Type B pancreatic cell (in vitro differentiated cells): ENCODE data around the gene RHEX. TPM values are rescaled to one million over a fixed set of nuclear protein-coding genes. Genes with fewer than 3 reads are reported as not detected.
A peak's percentile ranks its signal among the peaks of the same experiment; 100 is the strongest.

Source experiments
- DNase-seq: peaks from one replicate; pipeline ENCODE4 v3.0.0; 2021; ENCODE audit warnings: mixed read lengths; ENCODE audit not compliant: unreplicated experiment; ENCODE audit errors: extremely low spot score
- H3K27ac Mint-ChIP-seq: 2 replicates; pipeline ENCODE4 v1.8.0; 2021; ENCODE audit warnings: mild to moderate bottlenecking, mixed read lengths
- H3K27me3 Mint-ChIP-seq: 2 replicates; pipeline ENCODE4 v1.8.0; 2021; ENCODE audit warnings: mixed read lengths
- H3K36me3 Mint-ChIP-seq: 2 replicates; pipeline ENCODE4 v1.8.0; 2021; ENCODE audit warnings: mixed read lengths
- H3K4me1 Mint-ChIP-seq: one replicate; pipeline ENCODE4 v1.8.0; 2021; ENCODE audit warnings: mixed read lengths; ENCODE audit not compliant: unreplicated experiment
- H3K4me3 Mint-ChIP-seq: 2 replicates; pipeline ENCODE4 v1.8.0; 2021; ENCODE audit warnings: mild to moderate bottlenecking, mixed read lengths
- H3K9me3 Mint-ChIP-seq: 2 replicates; pipeline ENCODE4 v1.8.0; 2021; ENCODE audit warnings: mixed read lengths
- CTCF ChIP-seq: fragments of 200-600 bp; sonication (generic); conservative IDR thresholded peaks from 2 replicates; pipeline ENCODE4 v1.5.0; 2021; ENCODE audit warnings: antibody characterized with exemption, mild to moderate bottlenecking
- total RNA-seq: library from RNA; stranded (reverse); gene quantifications from 2 replicates; pipeline ENCODE4 v1.2.1, GENCODE V29; 2021; ENCODE audit warnings: low replicate concordance

RHEX gene
- total RNA-seq, 1 donor from 2014 or later: not detected

- Mint-ChIP-seq H3K27me3 (peaks cover 55% of the 10 kb centered on the region), H3K27ac (peak within 1 kb of the TSS; percentile 31)
Measured at GRCh38 chr1:206117151-206117948, 64.4 kb downstream of the RHEX start, which contains the start of gene AVPR1B. Gene AVPR1B (minus strand): TSS chr1:206117388. CDS start chr1:206116890, 498 bp downstream.

GRCh38 chr1:206120406-206120805, 67.4 kb downstream of the RHEX start:
- H3K36me3 Mint-ChIP-seq: no peaks in the 10 kb centered on the region
- H3K4me1 Mint-ChIP-seq: peaks cover 6% of the 10 kb centered on the region
- H3K9me3 Mint-ChIP-seq: peaks cover 12% of the 10 kb centered on the region
- no peak overlapping the region for H3K4me3 Mint-ChIP-seq
- DNase-seq: no peak
- no peak overlapping the region for H3K27ac Mint-ChIP-seq
- no peak for TF ChIP-seq CTCF
- H3K27me3 Mint-ChIP-seq: peaks cover 47% of the 10 kb centered on the region

More at GRCh38 chr1:206117151-206117948, 64.4 kb downstream of the RHEX start, which contains the start of gene AVPR1B:
- no peak for TF ChIP-seq CTCF
- Mint-ChIP-seq H3K9me3 (peaks cover 12% of the 10 kb centered on the region), H3K4me3 (peak within 1 kb of the TSS; percentile 88), H3K36me3 (no peaks in the 10 kb centered on the region), H3K4me1 (peaks cover 16% of the 10 kb centered on the region)
- DNase-seq: peak; percentile 74

- TF ChIP-seq CTCF: no peak
- Mint-ChIP-seq H3K9me3 (peaks cover 12% of the 10 kb centered on the region), H3K36me3 (no peaks in the 10 kb centered on the region), H3K27ac (no peak overlapping the region), H3K4me1 (peaks cover 6% of the 10 kb centered on the region), H3K27me3 (peaks cover 38% of the 10 kb centered on the region), H3K4me3 (no peak overlapping the region)
- DNase-seq: no peak
Measured at GRCh38 chr1:206121269-206121668, 68.3 kb downstream of the RHEX start.

- no peak for TF ChIP-seq CTCF
- peaks cover 3% of the 10 kb centered on the region for H3K4me1 Mint-ChIP-seq
- H3K27me3 Mint-ChIP-seq: peaks cover 28% of the 10 kb centered on the region
- peaks cover 12% of the 10 kb centered on the region for H3K9me3 Mint-ChIP-seq
- no peak for DNase-seq
- no peak overlapping the region for H3K27ac Mint-ChIP-seq
- H3K36me3 Mint-ChIP-seq: no peaks in the 10 kb centered on the region
- H3K4me3 Mint-ChIP-seq: no peak overlapping the region
Measured at GRCh38 chr1:206122686-206123085, 69.7 kb downstream of the RHEX start.

- no peak overlapping the region for H3K27ac Mint-ChIP-seq
- peaks cover 9% of the 10 kb centered on the region for H3K27me3 Mint-ChIP-seq
- no peaks in the 10 kb centered on the region for H3K36me3 Mint-ChIP-seq
- peaks cover 12% of the 10 kb centered on the region for H3K9me3 Mint-ChIP-seq
- TF ChIP-seq CTCF: no peak
- no peak overlapping the region for H3K4me3 Mint-ChIP-seq
- DNase-seq: no peak
- no peaks in the 10 kb centered on the region for H3K4me1 Mint-ChIP-seq
Measured at GRCh38 chr1:206125346-206125745, 72.4 kb downstream of the RHEX start.
